ENCODE results near the gene ELP6.
"Not testable (repeated sequence)": the region's sequence is repeated elsewhere in the genome, so short reads cannot be mapped to it uniquely, and the experiment has no call there.

ELP6 gene

GRCh38 chr3:47469616-47470015 lies 43.9 kb downstream of the ELP6 start:
- TF ChIP-seq, protein P1, sequence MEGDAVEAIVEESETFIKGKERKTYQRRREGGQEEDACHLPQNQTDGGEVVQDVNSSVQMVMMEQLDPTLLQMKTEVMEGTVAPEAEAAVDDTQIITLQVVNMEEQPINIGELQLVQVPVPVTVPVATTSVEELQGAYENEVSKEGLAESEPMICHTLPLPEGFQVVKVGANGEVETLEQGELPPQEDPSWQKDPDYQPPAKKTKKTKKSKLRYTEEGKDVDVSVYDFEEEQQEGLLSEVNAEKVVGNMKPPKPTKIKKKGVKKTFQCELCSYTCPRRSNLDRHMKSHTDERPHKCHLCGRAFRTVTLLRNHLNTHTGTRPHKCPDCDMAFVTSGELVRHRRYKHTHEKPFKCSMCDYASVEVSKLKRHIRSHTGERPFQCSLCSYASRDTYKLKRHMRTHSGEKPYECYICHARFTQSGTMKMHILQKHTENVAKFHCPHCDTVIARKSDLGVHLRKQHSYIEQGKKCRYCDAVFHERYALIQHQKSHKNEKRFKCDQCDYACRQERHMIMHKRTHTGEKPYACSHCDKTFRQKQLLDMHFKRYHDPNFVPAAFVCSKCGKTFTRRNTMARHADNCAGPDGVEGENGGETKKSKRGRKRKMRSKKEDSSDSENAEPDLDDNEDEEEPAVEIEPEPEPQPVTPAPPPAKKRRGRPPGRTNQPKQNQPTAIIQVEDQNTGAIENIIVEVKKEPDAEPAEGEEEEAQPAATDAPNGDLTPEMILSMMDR (IDR thresholded peaks at IDR 0.05; ENCODE audit: unreplicated experiment in 3 of 3) = no peak
- peaks cover 7% of the 10 kb centered on the region for H3K4me1 Mint-ChIP-seq
- no peak overlapping the region for H3K27ac Mint-ChIP-seq
- H3K4me3 Mint-ChIP-seq = no peak overlapping the region
- H3K36me3 Mint-ChIP-seq (ENCODE audit: low read depth) = peaks cover 49% of the 10 kb centered on the region
- H3K9me3 Mint-ChIP-seq = peaks cover 19% of the 10 kb centered on the region
- H3K27me3 Mint-ChIP-seq (ENCODE audit: low read depth) = no peaks in the 10 kb centered on the region

GRCh38 chr3:47468315-47468714 lies 45.2 kb downstream of the ELP6 start:
- not testable (repeated sequence) for H3K27me3 Mint-ChIP-seq (ENCODE audit: low read depth); H3K4me1 Mint-ChIP-seq; H3K4me3 Mint-ChIP-seq; H3K27ac Mint-ChIP-seq
- H3K9me3 Mint-ChIP-seq = peaks cover 20% of the 10 kb centered on the region
- peaks cover 54% of the 10 kb centered on the region for H3K36me3 Mint-ChIP-seq (ENCODE audit: low read depth)

GRCh38 chr3:47464588-47464987 lies 48.9 kb downstream of the ELP6 start:
- Mint-ChIP-seq H3K27ac (no peak overlapping the region), H3K4me1 (no peaks in the 10 kb centered on the region), H3K27me3 (ENCODE audit: low read depth) (no peaks in the 10 kb centered on the region), H3K36me3 (ENCODE audit: low read depth) (peaks cover 57% of the 10 kb centered on the region), H3K4me3 (no peak overlapping the region), H3K9me3 (peaks cover 20% of the 10 kb centered on the region)
- TF ChIP-seq, protein P1 (IDR thresholded peaks at IDR 0.05; ENCODE audit: unreplicated experiment in 3 of 3) = no peak

- not testable (repeated sequence) for H3K27me3 Mint-ChIP-seq (ENCODE audit: low read depth); H3K4me3 Mint-ChIP-seq
These were observed 53.9 kb downstream of the ELP6 start for GRCh38 chr3:47459534-47460085.

DNA sequence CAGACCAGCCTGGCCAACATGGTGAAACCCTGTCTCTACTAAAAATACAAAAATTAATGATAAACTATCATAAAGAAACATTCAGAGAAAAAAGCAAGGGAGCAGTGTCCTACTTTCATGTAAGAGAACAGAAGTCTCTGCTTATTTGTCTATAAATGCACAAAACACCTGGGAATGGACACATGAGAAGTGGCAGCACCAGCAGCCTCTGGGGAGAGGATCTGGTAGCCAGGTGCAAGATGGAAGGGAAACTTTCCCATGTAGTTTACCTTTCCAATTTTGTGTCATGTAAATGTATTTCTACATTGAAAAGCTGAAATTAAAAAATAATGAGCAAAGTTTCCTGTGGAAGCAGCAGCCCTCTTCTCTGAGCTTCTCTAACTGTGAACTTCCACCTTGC lies 56.5 kb downstream of the ELP6 start:
- H3K9me3 Mint-ChIP-seq = peaks cover 8% of the 10 kb centered on the region

More at GRCh38 chr3:47459534-47460085, 53.9 kb downstream of the ELP6 start:
- H3K27ac Mint-ChIP-seq, H3K9me3 Mint-ChIP-seq, H3K4me1 Mint-ChIP-seq: not testable (repeated sequence)
- peaks cover 30% of the 10 kb centered on the region for H3K36me3 Mint-ChIP-seq (ENCODE audit: low read depth)

DNA sequence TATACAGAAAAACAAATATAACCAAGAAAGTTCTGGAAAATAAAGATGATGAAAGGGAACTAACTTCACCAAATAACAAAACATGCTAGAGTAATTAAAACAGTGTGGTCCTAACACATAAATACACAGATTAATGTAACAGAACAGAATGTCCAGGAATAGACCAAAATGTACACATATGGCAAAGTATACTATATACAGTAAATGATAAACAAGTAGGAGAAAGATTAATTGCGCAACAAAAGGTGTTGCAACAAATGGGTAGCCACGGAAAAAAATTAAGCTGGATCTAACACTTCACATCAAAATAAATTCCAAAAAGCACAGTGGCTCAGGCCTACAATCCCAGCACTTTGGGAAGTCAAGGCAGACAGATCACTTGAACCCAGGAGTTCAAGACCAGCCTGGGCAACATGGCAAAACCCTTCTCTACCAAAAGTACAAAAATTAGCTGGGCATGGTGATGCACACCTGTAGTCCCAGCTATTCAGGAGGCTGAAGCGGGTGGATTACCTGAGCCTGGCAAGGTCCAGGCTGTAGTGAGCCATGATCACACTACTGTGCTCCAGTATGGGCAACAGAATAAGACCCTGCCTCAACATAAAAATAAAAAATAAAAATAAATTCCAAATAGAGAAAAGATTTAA lies 57.6 kb downstream of the ELP6 start:
- TF ChIP-seq, protein P1 (IDR thresholded peaks at IDR 0.05; ENCODE audit: unreplicated experiment in 3 of 3) = no peak
- Mint-ChIP-seq H3K27ac (no peak overlapping the region), H3K27me3 (ENCODE audit: low read depth) (no peaks in the 10 kb centered on the region), H3K4me3 (no peak overlapping the region), H3K4me1 (no peaks in the 10 kb centered on the region), H3K9me3 (peaks cover 11% of the 10 kb centered on the region), H3K36me3 (ENCODE audit: low read depth) (peaks cover 22% of the 10 kb centered on the region)

More for the DNA sequence above, 56.5 kb downstream of the ELP6 start:
- Mint-ChIP-seq H3K4me1 (no peaks in the 10 kb centered on the region), H3K4me3 (no peak overlapping the region), H3K36me3 (ENCODE audit: low read depth) (peaks cover 21% of the 10 kb centered on the region), H3K27ac (peak overlapping the region in 1 of 3 experiments; percentile 80), H3K27me3 (ENCODE audit: low read depth) (no peaks in the 10 kb centered on the region)
- TF ChIP-seq, protein P1 (IDR thresholded peaks at IDR 0.05; ENCODE audit: unreplicated experiment in 3 of 3) = no peak

Measured in nephron (organoid).